GM12875 (cell line): ENCODE results near the gene CXCL12.

Experiments used
- H3K4me3 ChIP-seq: one replicate; pipeline ENCODE4 v1.5.1; 2011; ENCODE audit warnings: low read depth, low read length, control low read depth
- CTCF ChIP-seq: IDR thresholded peaks from 2 replicates; pipeline ENCODE4 v1.5.1; 2011; ENCODE audit warnings: low read depth, mild to moderate bottlenecking, control low read depth, inconsistent platforms, low read length, moderate library complexity, borderline replicate concordance; ENCODE audit not compliant: insufficient read depth

CXCL12 gene

GRCh38 chr10:44384601-44385025 lies 284 bp downstream of the CXCL12 start:
- no peak overlapping the region for H3K4me3 ChIP-seq
- no peak for TF ChIP-seq CTCF

DNA sequence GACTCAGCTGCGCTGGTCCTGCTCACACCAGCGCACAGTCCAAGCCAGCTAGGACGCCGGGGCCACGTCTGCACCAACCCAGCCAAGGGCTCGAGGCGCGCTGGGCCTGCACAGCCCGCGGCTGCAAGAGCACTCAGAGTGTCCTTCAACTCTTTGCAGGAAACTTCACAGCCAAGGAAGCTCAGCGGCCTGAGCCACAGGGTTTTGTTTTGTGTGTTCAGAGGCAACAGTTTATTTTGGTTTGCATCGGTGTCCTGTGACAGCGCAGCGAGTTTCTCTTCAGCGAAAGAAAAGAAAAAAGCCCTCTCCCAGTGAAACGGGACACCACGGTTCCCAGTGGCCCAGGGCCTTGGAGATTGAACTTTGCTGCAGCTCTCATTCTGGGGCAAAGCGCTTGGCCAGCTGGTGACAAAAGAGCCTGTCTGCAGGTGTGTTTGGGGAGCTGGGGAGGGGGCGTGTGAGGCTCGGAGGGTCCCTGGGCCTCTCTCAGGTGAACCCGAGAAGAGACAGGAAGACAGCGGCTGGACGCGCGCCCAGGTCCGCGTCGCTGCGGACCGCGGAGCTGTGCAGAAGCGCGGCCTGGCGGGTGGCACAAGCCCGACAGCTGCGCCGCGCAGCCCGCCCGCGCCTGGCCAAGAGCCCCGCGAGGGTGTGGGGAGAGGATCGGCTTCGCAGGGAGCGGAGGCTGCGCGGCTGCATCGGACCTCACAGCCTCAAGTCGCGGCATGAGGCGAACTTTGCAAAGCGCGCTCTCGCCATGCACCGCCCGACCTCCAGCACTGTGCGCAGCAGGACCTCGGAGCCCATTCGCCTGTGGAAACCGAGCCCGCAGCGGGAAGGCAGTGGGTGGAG lies 922 bp downstream of the CXCL12 start:
- H3K4me3 ChIP-seq = no peak overlapping the region
- TF ChIP-seq CTCF = no peak

- no peak for TF ChIP-seq CTCF
- no peak overlapping the region for H3K4me3 ChIP-seq
These were observed 1.7 kb downstream of the CXCL12 start for GRCh38 chr10:44382981-44383748.

- H3K4me3 ChIP-seq = no peak overlapping the region
- no peak for TF ChIP-seq CTCF
These were observed 2.6 kb downstream of the CXCL12 start for GRCh38 chr10:44382131-44382858.

DNA sequence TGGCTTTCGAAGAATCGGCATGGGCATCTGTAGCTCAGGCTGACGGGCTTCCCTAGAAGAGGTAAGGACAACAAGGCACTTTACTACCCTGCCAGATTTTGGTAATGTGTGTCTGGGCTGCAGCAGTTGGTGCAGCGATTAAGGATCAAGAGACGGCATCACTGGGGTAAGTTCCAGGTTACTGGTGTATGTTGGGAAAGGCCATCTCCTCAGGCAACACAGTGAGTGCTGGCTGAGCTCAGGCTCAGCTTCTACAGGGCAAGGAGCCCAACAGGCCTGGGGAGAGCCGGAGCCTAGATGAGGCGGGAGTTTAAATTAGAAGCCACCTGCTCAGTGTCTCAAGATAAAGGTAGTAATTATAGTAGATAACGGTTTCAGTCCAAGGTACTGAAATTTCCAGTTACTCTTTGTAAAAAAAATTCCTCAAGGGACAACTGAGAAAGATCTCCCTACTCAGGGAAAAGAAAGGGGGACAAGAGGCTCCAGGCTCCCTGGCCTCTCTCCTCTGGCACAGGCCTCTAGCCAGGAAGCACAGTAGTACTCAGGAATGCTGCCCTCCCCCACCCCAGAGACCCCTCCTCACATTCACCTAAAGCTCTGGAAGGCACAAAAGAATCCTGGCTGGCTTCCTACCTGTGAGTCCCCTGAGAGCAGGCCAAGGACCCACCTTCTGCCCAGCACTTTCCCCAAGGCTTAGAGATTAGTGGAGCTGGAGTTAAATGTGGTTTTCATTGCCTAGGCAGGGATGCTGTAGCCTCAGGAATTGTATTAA lies 3.9 kb downstream of the CXCL12 start:
- H3K4me3 ChIP-seq = no peak overlapping the region
- TF ChIP-seq CTCF = no peak

- H3K4me3 ChIP-seq = no peak overlapping the region
- TF ChIP-seq CTCF = no peak
These were observed 5.0 kb downstream of the CXCL12 start for GRCh38 chr10:44379907-44380306.
